CD14-positive monocyte (primary cell): ENCODE results near the gene MSMB. TPM values are rescaled to one million over a fixed set of nuclear protein-coding genes. Genes with fewer than 3 reads are reported as not detected.

Source experiments
- DNase-seq, 3 donors: peaks; one replicate each; pipeline ENCODE4 v3.0.0-alpha.2; 2011 to 2022
- H2AFZ ChIP-seq: 2 replicates; pipeline ENCODE4 v1.6.0; 2012; ENCODE audit warnings: mild to moderate bottlenecking, low read depth, low read length, inconsistent platforms; ENCODE audit not compliant: insufficient read depth, poor library complexity, severe bottlenecking
- H3K27ac ChIP-seq, 2 donors: 1 replicate in 1 of 2; 2 replicates in 1 of 2; pipeline ENCODE4 v1.5.1; 2012 to 2013; ENCODE audit warnings: low read length in 2 of 2, control low read depth in 1 of 2, inconsistent platforms in 1 of 2, low read depth in 1 of 2, mild to moderate bottlenecking in 1 of 2
- H3K27me3 ChIP-seq, 2 donors: one replicate each; pipeline versions ENCODE4 v1.6.0 to v1.6.1; 2011 to 2013; ENCODE audit warnings: low read length in 2 of 2; ENCODE audit not compliant: control insufficient read depth in 2 of 2, insufficient read depth in 2 of 2
- H3K36me3 ChIP-seq, 2 donors: replicated peaks in 1 of 2; 1 replicate in 1 of 2; 2 replicates in 1 of 2; pipeline versions ENCODE4 v1.5.1 to v1.6.1; 2012 to 2013; ENCODE audit warnings: low read length in 2 of 2, control low read depth in 1 of 2, inconsistent platforms in 1 of 2, mild to moderate bottlenecking in 1 of 2; ENCODE audit not compliant: insufficient read depth in 2 of 2, control insufficient read depth in 1 of 2
- H3K4me1 ChIP-seq, 2 donors: 1 replicate in 1 of 2; 2 replicates in 1 of 2; pipeline versions ENCODE4 v1.5.1 to v1.6.1; 2012 to 2013; ENCODE audit warnings: low read length in 2 of 2, control low read depth in 1 of 2, inconsistent platforms in 1 of 2, mild to moderate bottlenecking in 1 of 2, moderate library complexity in 1 of 2; ENCODE audit not compliant: insufficient read depth in 2 of 2, control insufficient read depth in 1 of 2
- H3K4me2 ChIP-seq: replicated peaks from 2 replicates; pipeline ENCODE3; 2012; ENCODE audit warnings: low read length, moderate library complexity, mild to moderate bottlenecking; ENCODE audit not compliant: poor library complexity, severe bottlenecking; ENCODE audit errors: extremely low read depth
- H3K4me3 ChIP-seq, 3 experiments: fragments of 200-600 bp in 1 of 3; sonication (generic) in 1 of 3; replicated peaks in 1 of 3; 1 replicate in 2 of 3; 2 replicates in 1 of 3; pipeline ENCODE4 v1.5.1; 2011 to 2013; ENCODE audit warnings: low read length in 3 of 3, mild to moderate bottlenecking in 3 of 3, control low read depth in 2 of 3, low read depth in 2 of 3, inconsistent platforms in 1 of 3, moderate library complexity in 1 of 3
- H3K79me2 ChIP-seq: 2 replicates; pipeline ENCODE4 v1.6.0; 2012; ENCODE audit warnings: mild to moderate bottlenecking, control low read depth, inconsistent platforms, low read length, moderate library complexity; ENCODE audit not compliant: insufficient read depth
- H3K9ac ChIP-seq: 2 replicates; pipeline ENCODE4 v1.6.0; 2017; ENCODE audit warnings: low read length, mild to moderate bottlenecking; ENCODE audit not compliant: insufficient read depth, poor library complexity, severe bottlenecking
- H3K9me3 ChIP-seq, 2 donors: replicated peaks in 1 of 2; 1 replicate in 1 of 2; 2 replicates in 1 of 2; pipeline versions ENCODE4 v1.5.1 to v1.6.1; 2012 to 2013; ENCODE audit warnings: low read length in 2 of 2, control low read depth in 1 of 2; ENCODE audit not compliant: control insufficient read depth in 1 of 2, insufficient read depth in 1 of 2
- H4K20me1 ChIP-seq: 2 replicates; pipeline ENCODE4 v1.6.0; 2012; ENCODE audit warnings: mild to moderate bottlenecking, low read length, control low read depth, moderate library complexity; ENCODE audit not compliant: insufficient read depth
- H3K27ac Mint-ChIP-seq, 7 donors: one replicate each; pipeline ENCODE4 v1.8.0; 2020; ENCODE audit warnings: mild to moderate bottlenecking in 7 of 7, mixed read lengths in 7 of 7, moderate library complexity in 6 of 7, inconsistent platforms in 2 of 7
- H3K27me3 Mint-ChIP-seq, 3 donors: one replicate each; pipeline ENCODE4 v1.8.0; 2021 to 2022; ENCODE audit warnings: low read depth in 3 of 3, mild to moderate bottlenecking in 3 of 3, mixed read lengths in 3 of 3, moderate library complexity in 3 of 3, inconsistent platforms in 1 of 3
- H3K36me3 Mint-ChIP-seq, 2 donors: one replicate each; pipeline ENCODE4 v1.8.0; 2020; ENCODE audit warnings: mixed read lengths in 2 of 2, inconsistent platforms in 1 of 2, mild to moderate bottlenecking in 1 of 2
- H3K4me1 Mint-ChIP-seq: one replicate; pipeline ENCODE4 v1.8.0; 2020; ENCODE audit warnings: mild to moderate bottlenecking, mixed read lengths
- H3K4me3 Mint-ChIP-seq, 2 donors: one replicate each; pipeline ENCODE4 v1.8.0; 2020; ENCODE audit warnings: mild to moderate bottlenecking in 2 of 2, mixed read lengths in 2 of 2, moderate library complexity in 1 of 2
- H3K9me3 Mint-ChIP-seq, 7 donors: one replicate each; pipeline ENCODE4 v1.8.0; 2020 to 2022; ENCODE audit warnings: mixed read lengths in 7 of 7, mild to moderate bottlenecking in 6 of 7, moderate library complexity in 6 of 7, inconsistent platforms in 2 of 7
- CTCF ChIP-seq: fragments of 200-600 bp; IDR thresholded peaks from one replicate; pipeline ENCODE4 v1.8.0; 2022; ENCODE audit warnings: antibody characterized with exemption, mild to moderate bottlenecking
- WGBS: methylation state at CpG from one replicate; pipeline ENCODE4 v1.1.5; 2013; ENCODE audit warnings: missing lambda C conversion rate; ENCODE audit not compliant: insufficient coverage; 5-methylcytosine and 5-hydroxymethylcytosine counted together
- intact Hi-C, 2 donors: fragments of 100-400 bp; cut with micrococcal nuclease; formaldehyde crosslinking; loops; one replicate each; pipeline versions ENCODE4 v1.15.0 to v1.15.1; 2023
- polyA plus RNA-seq, 3 donors: library from polyadenylated mRNA; depleted of rRNA in 1 of 3; unstranded in 2 of 3; stranded (reverse) in 1 of 3; fragments of 300-500 nt in 2 of 3; fragments of >200 nt in 1 of 3; fragmentation: Illumina TruSeq in 2 of 3; gene quantifications; 1 replicate in 2 of 3; 2 replicates in 1 of 3; pipeline ENCODE4 v1.2.3, GENCODE V29; 2012 to 2021

The MSMB gene
- polyA plus RNA-seq, 3 donors, result not detected

GRCh38 chr10:46070749-46071148 lies 24.7 kb upstream of the MSMB start:
- Mint-ChIP-seq H3K4me3 (no peak overlapping the region), H3K27ac (no peak overlapping the region)

GRCh38 chr10:46069771-46070463 lies 23.8 kb upstream of the MSMB start:
- no peaks in the 10 kb centered on the region for H3K36me3 Mint-ChIP-seq
- intact Hi-C loops, result no loop called here
- Histone ChIP-seq H3K27me3 (no peaks in the 10 kb centered on the region), H3K9me3 (no peaks in the 10 kb centered on the region), H4K20me1 (no peaks in the 10 kb centered on the region), H3K4me1 (peaks cover 6% of the 10 kb centered on the region in 2 donors), H3K27ac (no peak overlapping the region), H3K36me3 (no peaks in the 10 kb centered on the region), H2AFZ (peak overlapping the region; percentile 55), H3K4me2 (no peak overlapping the region), H3K9ac (no peak overlapping the region), H3K79me2 (no peaks in the 10 kb centered on the region), H3K4me3 (no peak overlapping the region)
- H3K27ac Mint-ChIP-seq, result peak overlapping the region in 2 of 7 donors; percentile 5 to 36
- H3K4me1 Mint-ChIP-seq, result peaks cover 15% of the 10 kb centered on the region
- WGBS, result 100% methylated on average over 1 of the region's 6 CpGs
- DNase-seq, result no peak
- H3K9me3 Mint-ChIP-seq, result peaks cover 0 to 3% (median 0%) of the 10 kb centered on the region in 7 donors
- H3K4me3 Mint-ChIP-seq, result no peak overlapping the region
- H3K27me3 Mint-ChIP-seq, result peaks cover 0 to 6% (median 1%) of the 10 kb centered on the region in 3 donors
- TF ChIP-seq CTCF, result no peak

More at GRCh38 chr10:46070749-46071148, 24.7 kb upstream of the MSMB start:
- H3K4me2 ChIP-seq, result no peak overlapping the region
- H3K4me3 ChIP-seq, result no peak overlapping the region
- Mint-ChIP-seq H3K27me3 (peaks cover 0 to 5% (median 1%) of the 10 kb centered on the region in 3 donors), H3K36me3 (no peaks in the 10 kb centered on the region), H3K9me3 (peaks cover 0 to 3% (median 0%) of the 10 kb centered on the region in 7 donors), H3K4me1 (peaks cover 16% of the 10 kb centered on the region)
- DNase-seq, result no peak
- WGBS, result 71% methylated on average over 5 of the region's 6 CpGs
- H3K27me3 ChIP-seq, result no peaks in the 10 kb centered on the region
- H3K27ac ChIP-seq, result no peak overlapping the region
- intact Hi-C loops, result no loop called here
- no peak for TF ChIP-seq CTCF
- H3K79me2 ChIP-seq, result no peaks in the 10 kb centered on the region
- no peaks in the 10 kb centered on the region for H4K20me1 ChIP-seq
- no peak overlapping the region for H2AFZ ChIP-seq
- no peak overlapping the region for H3K9ac ChIP-seq
- H3K36me3 ChIP-seq, result no peaks in the 10 kb centered on the region
- peaks cover 6% of the 10 kb centered on the region in 2 donors for H3K4me1 ChIP-seq
- H3K9me3 ChIP-seq, result no peaks in the 10 kb centered on the region
